ENCODE measurements around the gene ERFL.

Gene ERFL

DNA sequence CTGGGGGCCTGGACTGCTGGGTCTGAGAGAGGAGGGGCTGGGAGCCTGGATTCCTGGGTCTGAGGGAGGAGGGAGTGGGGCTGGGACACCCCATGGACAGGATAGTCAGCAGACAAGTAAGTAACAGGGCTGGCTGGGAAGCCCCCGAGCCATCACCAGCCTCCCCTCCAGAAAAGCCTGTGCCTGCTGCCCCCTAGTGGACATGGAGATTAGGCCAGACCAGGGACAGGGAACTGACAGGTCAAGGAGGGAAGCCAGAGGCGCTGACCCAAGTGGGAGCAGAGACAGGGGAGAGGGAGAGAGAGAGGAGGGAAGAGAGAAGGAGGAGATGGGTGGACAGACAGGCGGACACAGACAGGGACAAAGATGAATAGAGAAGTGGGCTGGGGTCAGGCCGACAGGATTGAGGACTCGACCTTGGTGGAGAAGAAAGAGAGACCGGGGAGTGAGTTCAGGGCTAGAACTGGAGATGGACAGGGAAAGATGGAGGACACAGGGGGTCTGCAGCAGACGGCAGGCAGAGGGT is 6.7 kb upstream of the ERFL start:
- Histone ChIP-seq H3K27ac (ENCODE audit: low read length) (no peak overlapping the region), H3K4me3 (ENCODE audit: low read length) (no peak overlapping the region), H3K27me3 (ENCODE audit: control insufficient read depth, insufficient read depth, low read length) (peaks cover 66% of the 10 kb centered on the region), H3K4me1 (ENCODE audit: control insufficient read depth, insufficient read depth, low read length) (peaks cover 4% of the 10 kb centered on the region), H3K36me3 (ENCODE audit: control insufficient read depth, insufficient read depth, low read length) (no peaks in the 10 kb centered on the region), H3K9me3 (ENCODE audit: control insufficient read depth, insufficient read depth, low read length) (no peaks in the 10 kb centered on the region)
- WGBS (ENCODE audit: insufficient coverage, insufficient read length): no CpG with 5 or more reads among the region's 7 CpGs
- DNase-seq (ENCODE audit: low read depth, low spot score): no peak

DNA sequence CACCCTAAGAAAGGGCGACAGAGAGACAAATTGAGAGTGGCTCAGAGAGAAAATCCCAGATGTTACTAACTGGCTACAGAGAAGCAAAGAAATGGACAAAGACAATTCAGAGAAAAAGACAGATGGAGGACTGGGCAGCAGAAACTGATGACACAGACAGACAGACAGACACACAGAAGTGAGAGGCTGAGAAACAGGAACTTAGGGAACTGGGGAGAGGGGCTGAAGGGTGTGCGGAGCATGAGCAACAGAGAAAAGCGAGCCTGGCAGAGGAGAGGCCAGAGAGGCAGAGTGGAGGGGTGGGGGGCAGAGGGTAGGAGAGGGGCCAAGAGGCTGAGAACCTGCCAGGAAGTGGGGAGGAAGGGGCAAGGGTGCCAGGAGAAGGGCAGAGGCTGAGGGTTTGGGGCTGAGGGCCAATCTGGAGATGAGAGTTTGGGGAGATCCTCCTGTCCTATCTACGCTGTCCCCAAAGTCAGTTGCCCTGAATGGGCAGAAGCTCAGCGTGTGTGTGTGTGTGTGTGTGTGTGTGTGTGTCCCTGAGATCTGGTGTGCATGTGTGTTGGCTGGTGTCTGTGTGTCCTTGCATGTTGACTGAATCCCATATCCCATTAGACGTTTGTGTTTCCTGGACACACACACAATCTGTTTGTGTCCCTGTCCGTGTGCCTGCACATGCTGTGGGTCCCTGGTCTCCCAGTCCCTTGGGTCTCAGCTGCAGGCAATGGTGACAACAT is 5.6 kb upstream of the ERFL start:
- Histone ChIP-seq H3K4me1 (ENCODE audit: control insufficient read depth, insufficient read depth, low read length) (peaks cover 4% of the 10 kb centered on the region), H3K4me3 (ENCODE audit: low read length) (no peak overlapping the region), H3K9me3 (ENCODE audit: control insufficient read depth, insufficient read depth, low read length) (no peaks in the 10 kb centered on the region), H3K27me3 (ENCODE audit: control insufficient read depth, insufficient read depth, low read length) (peaks cover 74% of the 10 kb centered on the region), H3K36me3 (ENCODE audit: control insufficient read depth, insufficient read depth, low read length) (no peaks in the 10 kb centered on the region), H3K27ac (ENCODE audit: low read length) (no peak overlapping the region)
- no peak for DNase-seq (ENCODE audit: low read depth, low spot score)
- no CpG with 5 or more reads among the region's 7 CpGs for WGBS (ENCODE audit: insufficient coverage, insufficient read length)

DNA sequence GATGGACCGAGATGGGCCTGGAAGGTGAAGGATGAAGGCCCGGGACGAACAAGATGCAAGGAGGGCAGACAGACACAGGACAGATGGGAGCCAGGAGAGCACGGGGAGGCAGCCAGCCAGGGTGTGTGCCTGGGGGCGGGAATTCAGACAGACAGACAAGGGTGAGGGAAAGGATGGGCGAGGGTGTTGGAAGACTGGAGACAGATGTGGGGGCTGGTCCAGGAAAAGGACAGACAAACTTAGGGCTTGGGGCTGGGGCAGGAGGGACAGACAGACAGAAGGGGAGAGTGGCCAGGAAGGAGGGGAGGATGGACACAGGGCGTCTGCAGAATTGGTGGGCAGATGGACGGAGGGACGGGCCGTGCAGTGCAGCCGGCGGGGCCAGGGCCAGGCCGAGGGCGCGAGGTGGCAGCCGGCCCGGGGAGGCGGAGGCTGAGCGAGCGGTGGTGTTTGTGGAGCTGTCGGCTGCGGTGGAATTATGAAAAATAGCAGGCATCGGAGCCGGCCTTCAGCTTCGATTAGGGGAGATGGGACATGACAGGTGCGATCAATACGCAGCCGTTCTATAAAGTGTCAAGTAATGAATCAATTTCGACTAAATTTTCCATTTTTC is 4.6 kb upstream of the ERFL start:
- Histone ChIP-seq H3K27ac (ENCODE audit: low read length) (no peak overlapping the region), H3K4me3 (ENCODE audit: low read length) (no peak overlapping the region), H3K4me1 (ENCODE audit: control insufficient read depth, insufficient read depth, low read length) (peaks cover 6% of the 10 kb centered on the region), H3K36me3 (ENCODE audit: control insufficient read depth, insufficient read depth, low read length) (no peaks in the 10 kb centered on the region), H3K27me3 (ENCODE audit: control insufficient read depth, insufficient read depth, low read length) (peaks cover 80% of the 10 kb centered on the region), H3K9me3 (ENCODE audit: control insufficient read depth, insufficient read depth, low read length) (no peaks in the 10 kb centered on the region)
- no CpG with 5 or more reads among the region's 29 CpGs for WGBS (ENCODE audit: insufficient coverage, insufficient read length)
- no peak for DNase-seq (ENCODE audit: low read depth, low spot score)

DNA sequence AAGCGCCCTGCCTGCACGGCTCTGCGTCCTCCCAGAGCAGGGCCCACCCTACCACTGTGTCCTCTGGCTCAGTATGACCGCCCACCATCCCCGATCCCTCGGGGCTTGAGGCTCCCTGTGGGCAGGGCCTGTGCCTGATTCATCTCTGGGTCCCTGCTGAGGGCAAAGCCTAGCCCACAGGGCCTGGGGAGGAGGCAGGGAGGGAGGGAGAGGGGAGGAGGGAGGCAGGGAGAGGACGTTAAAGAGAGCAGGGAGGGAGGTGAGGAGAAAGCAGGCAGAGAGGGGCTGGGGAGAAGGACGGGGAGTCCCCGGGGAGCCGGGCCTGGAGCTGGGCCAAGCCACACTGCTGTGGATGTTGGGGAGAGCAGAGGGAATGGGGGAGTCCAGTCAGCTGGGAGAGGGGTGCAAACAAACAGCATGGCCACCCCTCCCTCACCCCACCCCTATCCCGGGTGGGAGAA is 4.0 kb upstream of the ERFL start:
- H3K4me1 ChIP-seq (ENCODE audit: control insufficient read depth, insufficient read depth, low read length): peaks cover 6% of the 10 kb centered on the region
- no peaks in the 10 kb centered on the region for H3K9me3 ChIP-seq (ENCODE audit: control insufficient read depth, insufficient read depth, low read length)
- H3K4me3 ChIP-seq (ENCODE audit: low read length): no peak overlapping the region
- peaks cover 82% of the 10 kb centered on the region for H3K27me3 ChIP-seq (ENCODE audit: control insufficient read depth, insufficient read depth, low read length)
- no CpG with 5 or more reads among the region's 11 CpGs for WGBS (ENCODE audit: insufficient coverage, insufficient read length)
- H3K36me3 ChIP-seq (ENCODE audit: control insufficient read depth, insufficient read depth, low read length): no peaks in the 10 kb centered on the region
- no peak for DNase-seq (ENCODE audit: low read depth, low spot score)
- no peak overlapping the region for H3K27ac ChIP-seq (ENCODE audit: low read length)

DNA sequence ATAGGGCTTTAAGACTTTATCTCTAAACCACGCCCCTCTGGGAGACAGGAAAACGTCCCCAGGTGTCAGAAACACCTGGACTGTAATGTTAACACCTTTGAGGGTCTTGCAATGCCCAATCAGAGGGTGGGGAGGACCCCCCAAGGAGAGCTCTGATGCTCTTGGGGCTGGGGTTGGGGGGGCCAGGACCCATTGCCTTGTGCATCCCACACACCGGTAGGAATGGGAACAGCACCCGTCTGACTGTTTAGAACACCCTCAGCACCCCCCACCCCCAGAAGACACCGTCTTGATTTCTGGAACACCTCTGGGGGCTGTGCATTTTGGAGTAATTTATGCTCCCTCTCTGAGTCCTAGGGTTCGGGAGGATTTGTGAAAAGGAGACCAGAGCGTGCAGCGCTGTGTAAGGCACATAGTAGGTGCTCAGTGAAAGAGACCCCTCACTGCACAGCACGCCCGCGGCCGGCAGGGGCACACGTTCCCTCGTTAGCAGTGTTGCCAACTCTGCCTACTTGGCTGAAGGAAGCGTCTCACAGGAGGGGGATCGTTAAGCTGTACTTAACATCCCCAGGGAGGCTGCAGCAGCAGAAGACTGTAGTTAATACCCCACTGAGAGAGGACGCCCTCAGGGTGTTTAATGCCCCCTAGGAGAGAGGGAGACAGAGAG is 2.8 kb upstream of the ERFL start:
- H3K4me1 ChIP-seq (ENCODE audit: control insufficient read depth, insufficient read depth, low read length): peaks cover 6% of the 10 kb centered on the region
- H3K27ac ChIP-seq (ENCODE audit: low read length): no peak overlapping the region
- H3K4me3 ChIP-seq (ENCODE audit: low read length): no peak overlapping the region
- no peaks in the 10 kb centered on the region for H3K36me3 ChIP-seq (ENCODE audit: control insufficient read depth, insufficient read depth, low read length)
- whole genome bisulfite sequencing (ENCODE audit: insufficient coverage, insufficient read length): no CpG with 5 or more reads among the region's 17 CpGs
- H3K27me3 ChIP-seq (ENCODE audit: control insufficient read depth, insufficient read depth, low read length): peaks cover 86% of the 10 kb centered on the region
- H3K9me3 ChIP-seq (ENCODE audit: control insufficient read depth, insufficient read depth, low read length): no peaks in the 10 kb centered on the region
- peak; percentile 71 for DNase-seq (ENCODE audit: low read depth, low spot score)

DNA sequence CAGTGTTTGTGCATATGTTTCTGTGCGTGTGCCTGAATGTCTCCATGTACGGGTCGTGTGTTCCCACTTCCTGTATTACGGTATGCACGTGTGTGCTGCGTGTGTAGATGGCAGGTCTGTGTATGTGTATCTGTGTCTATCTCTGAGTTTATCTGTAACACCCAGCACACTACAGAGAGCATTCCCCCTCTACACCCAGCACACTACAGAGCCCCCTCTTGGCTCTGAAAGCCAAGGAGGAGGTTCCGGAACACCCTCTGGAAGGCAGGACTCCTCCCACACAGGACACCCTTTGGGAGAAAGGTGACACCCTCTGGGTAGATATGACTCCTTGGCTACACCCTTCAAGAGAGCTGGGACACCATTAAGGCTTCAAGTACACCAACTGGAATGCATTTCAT is 2.1 kb upstream of the ERFL start:
- peaks cover 6% of the 10 kb centered on the region for H3K4me1 ChIP-seq (ENCODE audit: control insufficient read depth, insufficient read depth, low read length)
- H3K36me3 ChIP-seq (ENCODE audit: control insufficient read depth, insufficient read depth, low read length): no peaks in the 10 kb centered on the region
- no peak overlapping the region for H3K27ac ChIP-seq (ENCODE audit: low read length)
- H3K4me3 ChIP-seq (ENCODE audit: low read length): no peak overlapping the region
- WGBS (ENCODE audit: insufficient coverage, insufficient read length): no CpG with 5 or more reads among the region's 7 CpGs
- DNase-seq (ENCODE audit: low read depth, low spot score): no peak
- H3K27me3 ChIP-seq (ENCODE audit: control insufficient read depth, insufficient read depth, low read length): peaks cover 90% of the 10 kb centered on the region
- no peaks in the 10 kb centered on the region for H3K9me3 ChIP-seq (ENCODE audit: control insufficient read depth, insufficient read depth, low read length)

DNA sequence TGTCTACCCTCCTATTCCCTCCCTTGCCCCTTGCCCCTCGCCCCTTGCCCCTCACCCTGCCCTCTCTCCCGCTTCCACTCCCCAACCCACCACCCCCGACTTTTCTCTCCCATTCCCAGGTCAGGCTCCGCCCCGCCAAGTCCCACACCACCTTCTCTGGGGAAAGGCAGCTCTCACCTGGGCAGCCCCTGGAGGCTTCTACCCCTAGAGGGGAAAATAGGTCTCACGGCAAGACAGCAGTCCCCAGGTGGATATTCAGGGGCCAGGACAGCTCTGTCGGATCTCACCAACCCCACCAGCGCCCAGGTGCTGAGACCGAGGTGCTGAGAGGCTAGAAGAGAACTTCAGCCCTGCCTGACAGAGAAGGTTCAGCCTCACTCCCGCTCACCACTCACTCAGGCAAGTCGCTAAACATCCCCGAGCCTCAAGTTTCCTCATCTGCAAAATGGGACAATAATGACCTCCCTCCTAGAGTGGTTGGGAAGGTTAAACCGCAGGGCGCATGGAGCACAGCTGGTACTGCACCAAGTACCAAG is 1.4 kb upstream of the ERFL start:
- no peaks in the 10 kb centered on the region for H3K9me3 ChIP-seq (ENCODE audit: control insufficient read depth, insufficient read depth, low read length)
- peaks cover 93% of the 10 kb centered on the region for H3K27me3 ChIP-seq (ENCODE audit: control insufficient read depth, insufficient read depth, low read length)
- H3K4me3 ChIP-seq (ENCODE audit: low read length): no peak overlapping the region
- H3K27ac ChIP-seq (ENCODE audit: low read length): no peak overlapping the region
- no peak for DNase-seq (ENCODE audit: low read depth, low spot score)
- no CpG with 5 or more reads among the region's 14 CpGs for WGBS (ENCODE audit: insufficient coverage, insufficient read length)
- H3K36me3 ChIP-seq (ENCODE audit: control insufficient read depth, insufficient read depth, low read length): no peaks in the 10 kb centered on the region
- H3K4me1 ChIP-seq (ENCODE audit: control insufficient read depth, insufficient read depth, low read length): peaks cover 6% of the 10 kb centered on the region

DNA sequence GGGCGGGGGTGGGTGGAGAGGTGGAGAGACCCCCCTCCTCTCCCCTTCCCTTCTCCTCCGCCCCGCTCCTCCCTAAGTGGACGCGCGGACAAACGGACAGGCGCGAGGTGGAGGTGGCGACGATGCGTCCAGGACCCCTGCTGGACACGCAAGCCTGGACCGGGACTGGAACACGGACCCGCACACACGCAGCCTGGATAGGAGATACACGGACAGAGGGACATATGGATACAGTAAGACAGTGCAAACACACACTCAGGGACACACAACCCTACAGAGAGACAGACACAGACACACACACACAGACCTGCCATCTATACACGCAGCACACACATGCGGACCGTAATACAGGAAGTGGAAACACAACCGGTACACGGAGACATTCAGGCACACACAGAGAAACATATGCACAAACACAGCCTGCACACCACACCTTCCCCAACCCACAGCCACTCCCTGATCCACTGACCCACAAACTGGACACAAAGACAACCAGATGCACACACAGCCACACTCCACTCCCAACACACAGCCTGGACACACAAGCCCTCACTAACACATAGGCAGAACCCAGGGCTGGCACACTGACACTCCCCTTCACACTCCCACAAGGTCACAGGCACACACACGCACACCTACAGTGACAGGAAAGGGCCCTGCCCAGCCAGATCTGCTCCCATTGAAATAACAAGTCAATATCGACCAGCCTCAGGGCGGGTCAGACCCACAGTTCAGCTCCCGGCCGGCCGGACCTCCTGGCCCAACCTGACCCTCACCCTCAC is 696 bp upstream of the ERFL start:
- H3K4me3 ChIP-seq (ENCODE audit: low read length): no peak overlapping the region
- no peaks in the 10 kb centered on the region for H3K36me3 ChIP-seq (ENCODE audit: control insufficient read depth, insufficient read depth, low read length)
- H3K27me3 ChIP-seq (ENCODE audit: control insufficient read depth, insufficient read depth, low read length): peaks cover 93% of the 10 kb centered on the region
- no CpG with 5 or more reads among the region's 29 CpGs for WGBS (ENCODE audit: insufficient coverage, insufficient read length)
- DNase-seq (ENCODE audit: low read depth, low spot score): no peak
- H3K4me1 ChIP-seq (ENCODE audit: control insufficient read depth, insufficient read depth, low read length): peaks cover 6% of the 10 kb centered on the region
- no peaks in the 10 kb centered on the region for H3K9me3 ChIP-seq (ENCODE audit: control insufficient read depth, insufficient read depth, low read length)
- no peak overlapping the region for H3K27ac ChIP-seq (ENCODE audit: low read length)

DNA sequence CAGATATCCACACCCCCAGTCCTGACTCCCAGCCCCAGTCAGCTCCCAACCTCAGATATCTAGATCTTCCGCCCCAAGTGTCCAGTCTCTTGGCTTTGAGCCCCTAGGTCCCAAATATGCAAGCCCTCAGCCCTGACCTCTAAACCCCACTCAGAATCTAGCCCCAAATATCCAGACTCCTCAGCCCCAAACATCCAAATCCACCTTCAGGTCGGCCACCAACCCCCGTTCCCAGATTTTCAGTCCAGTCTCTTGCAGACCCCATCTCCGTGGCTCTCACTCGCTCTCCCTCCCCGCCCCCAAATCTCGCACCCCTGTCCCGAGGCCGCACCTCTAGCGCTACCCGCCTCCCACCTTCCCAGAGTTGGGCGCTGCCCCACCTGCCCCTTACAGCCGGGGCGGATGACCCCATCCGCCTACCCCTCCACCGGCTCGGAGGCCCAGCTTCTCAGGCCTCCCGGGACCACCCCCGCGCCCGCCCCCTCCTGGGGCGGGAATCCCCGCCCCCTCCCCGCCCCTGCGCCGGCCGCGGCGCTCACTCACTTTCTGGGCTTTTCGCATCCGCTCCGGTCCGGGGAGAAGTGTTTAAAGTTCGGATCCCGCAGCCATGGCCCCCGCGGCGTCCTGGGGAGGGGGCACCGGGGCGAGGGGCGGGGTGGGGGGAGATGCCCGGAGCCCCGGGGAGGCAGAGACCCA is 604 bp downstream of the ERFL start:
- Histone ChIP-seq H3K4me3 (ENCODE audit: low read length) (peak overlapping the region; percentile 29; the same call in 1 of the 2 replicates), H3K9me3 (ENCODE audit: control insufficient read depth, insufficient read depth, low read length) (no peaks in the 10 kb centered on the region), H3K27me3 (ENCODE audit: control insufficient read depth, insufficient read depth, low read length) (peaks cover 90% of the 10 kb centered on the region), H3K27ac (ENCODE audit: low read length) (no peak overlapping the region), H3K4me1 (ENCODE audit: control insufficient read depth, insufficient read depth, low read length) (peaks cover 6% of the 10 kb centered on the region), H3K36me3 (ENCODE audit: control insufficient read depth, insufficient read depth, low read length) (no peaks in the 10 kb centered on the region)
- WGBS (ENCODE audit: insufficient coverage, insufficient read length): no CpG with 5 or more reads among the region's 43 CpGs
- no peak for DNase-seq (ENCODE audit: low read depth, low spot score)
